ENCODE results near the gene KDM5C.

Gene KDM5C

GRCh38 chrX:53224860-53225797, at the start of gene KDM5C:
TSS of gene KDM5C (minus strand) at chrX:53225207. CDS start at chrX:53224889, 318 bp downstream.
- peak; percentile 93 for DNase-seq (ENCODE audit: low read depth, low spot score)

GRCh38 chrX:53272808-53273337, 47.9 kb upstream of the KDM5C start:
- no peak for DNase-seq (ENCODE audit: low read depth, low spot score)

- DNase-seq (ENCODE audit: low read depth, low spot score), result no peak
Observed at GRCh38 chrX:53269536-53270107, 44.6 kb upstream of the KDM5C start.

GRCh38 chrX:53268173-53268572, 43.2 kb upstream of the KDM5C start:
- DNase-seq (ENCODE audit: low read depth, low spot score), result no peak

DNA sequence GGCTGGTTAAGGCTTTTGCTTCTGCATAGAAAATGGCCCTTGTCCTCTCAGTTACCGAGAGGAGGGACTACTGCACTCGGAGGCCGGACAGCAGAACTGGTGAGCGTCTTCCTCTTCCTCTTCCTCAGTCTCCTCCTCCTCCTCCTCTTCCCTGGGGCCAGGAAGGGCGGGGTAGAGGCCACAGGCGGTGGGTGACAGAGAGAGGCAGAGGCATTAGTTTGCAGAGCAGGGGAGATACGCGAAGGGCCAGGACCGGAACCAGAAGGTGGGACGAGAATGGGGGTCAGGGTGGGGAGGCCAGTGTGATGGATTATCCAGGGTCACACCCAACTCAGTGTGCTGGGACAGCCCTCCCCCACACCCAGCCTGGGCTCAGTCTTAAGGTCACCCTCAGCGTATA, 41.9 kb upstream of the KDM5C start:
- no peak for DNase-seq (ENCODE audit: low read depth, low spot score)

GRCh38 chrX:53265771-53266574, 41.0 kb upstream of the KDM5C start:
- DNase-seq (ENCODE audit: low read depth, low spot score), result no peak

DNA sequence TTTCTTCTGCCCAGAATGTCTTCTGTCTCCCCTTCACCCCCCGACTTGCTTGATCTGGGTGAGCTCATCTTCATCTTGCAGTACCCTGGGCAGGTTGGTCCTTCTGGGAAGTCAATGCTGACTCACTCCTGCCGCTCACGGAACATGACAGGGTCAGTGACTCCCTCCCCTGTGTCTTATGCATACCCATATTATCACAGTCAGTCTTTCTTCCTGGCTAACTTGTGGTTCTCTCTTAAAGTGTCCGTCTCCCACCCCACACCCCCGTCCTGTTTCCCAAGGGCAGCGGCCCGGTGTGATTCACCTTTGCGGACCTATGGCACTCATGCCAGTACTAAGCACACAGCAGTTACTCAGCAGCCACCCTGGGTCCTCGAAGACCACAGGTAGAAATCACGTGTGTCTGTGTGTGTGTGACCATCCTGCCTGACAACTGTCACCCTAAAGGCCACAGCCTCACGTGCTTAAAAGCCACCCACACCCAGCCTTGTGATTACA, 38.6 kb upstream of the KDM5C start:
- no peak for DNase-seq (ENCODE audit: low read depth, low spot score)

GRCh38 chrX:53262918-53263394, 37.9 kb upstream of the KDM5C start:
- DNase-seq (ENCODE audit: low read depth, low spot score), result no peak

- DNase-seq (ENCODE audit: low read depth, low spot score), result no peak
Observed at GRCh38 chrX:53262189-53262917, 37.3 kb upstream of the KDM5C start.

DNA sequence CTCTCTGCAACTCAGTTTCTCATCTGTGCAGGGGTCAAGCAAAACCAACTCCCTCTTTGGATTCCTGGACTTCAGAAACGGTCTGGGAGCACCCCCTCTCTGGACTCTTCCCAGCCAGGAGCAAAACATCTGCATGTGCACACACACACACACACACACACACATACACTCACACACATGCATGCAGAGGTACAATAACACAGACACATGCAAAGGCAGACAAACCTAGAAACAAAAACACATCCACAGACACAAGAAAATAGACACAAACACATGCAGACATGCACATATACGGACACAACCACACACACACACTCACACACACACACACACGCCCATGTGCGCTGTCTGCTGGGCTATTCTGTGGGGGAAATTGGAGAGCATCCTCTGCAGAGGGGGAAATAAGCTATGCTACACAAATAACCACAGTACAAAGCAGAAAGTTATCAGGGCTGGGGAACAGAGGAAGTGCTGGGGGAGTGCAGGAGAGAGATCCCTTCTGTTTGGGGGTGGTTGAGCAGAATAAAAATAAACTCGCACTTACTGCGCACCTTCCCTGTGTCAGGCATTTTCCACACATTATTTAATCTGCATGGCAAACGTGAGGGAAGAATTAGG, 36.5 kb upstream of the KDM5C start:
- no peak for DNase-seq (ENCODE audit: low read depth, low spot score)

DNA sequence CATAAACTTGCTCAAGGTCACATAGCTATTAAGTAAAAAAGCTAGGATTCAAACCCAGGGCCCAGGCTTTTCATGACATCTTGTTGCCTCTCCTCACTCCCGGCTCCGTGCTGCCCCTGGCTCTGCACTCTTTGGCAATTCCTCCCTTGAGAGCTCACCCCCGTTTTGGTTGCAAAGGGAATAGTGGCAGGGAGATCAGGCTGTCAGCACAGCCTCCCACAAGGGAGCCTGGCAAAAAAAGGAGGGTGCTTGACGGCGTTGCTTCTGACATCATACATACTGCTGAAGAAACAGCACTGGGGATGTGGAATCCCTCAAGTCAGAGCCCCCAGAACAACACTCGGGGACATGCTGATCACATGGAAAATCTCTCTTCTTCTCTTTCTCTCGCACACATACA, 35.8 kb upstream of the KDM5C start:
- DNase-seq (ENCODE audit: low read depth, low spot score), result no peak

GRCh38 chrX:53257670-53258423, 32.8 kb upstream of the KDM5C start:
- no peak for DNase-seq (ENCODE audit: low read depth, low spot score)

GRCh38 chrX:53257166-53257565, 32.2 kb upstream of the KDM5C start:
- DNase-seq (ENCODE audit: low read depth, low spot score), result no peak

GRCh38 chrX:53256446-53257041, 31.5 kb upstream of the KDM5C start:
- DNase-seq (ENCODE audit: low read depth, low spot score), result no peak

- DNase-seq (ENCODE audit: low read depth, low spot score), result no peak
Observed at GRCh38 chrX:53255738-53256191, 30.8 kb upstream of the KDM5C start.

DNA sequence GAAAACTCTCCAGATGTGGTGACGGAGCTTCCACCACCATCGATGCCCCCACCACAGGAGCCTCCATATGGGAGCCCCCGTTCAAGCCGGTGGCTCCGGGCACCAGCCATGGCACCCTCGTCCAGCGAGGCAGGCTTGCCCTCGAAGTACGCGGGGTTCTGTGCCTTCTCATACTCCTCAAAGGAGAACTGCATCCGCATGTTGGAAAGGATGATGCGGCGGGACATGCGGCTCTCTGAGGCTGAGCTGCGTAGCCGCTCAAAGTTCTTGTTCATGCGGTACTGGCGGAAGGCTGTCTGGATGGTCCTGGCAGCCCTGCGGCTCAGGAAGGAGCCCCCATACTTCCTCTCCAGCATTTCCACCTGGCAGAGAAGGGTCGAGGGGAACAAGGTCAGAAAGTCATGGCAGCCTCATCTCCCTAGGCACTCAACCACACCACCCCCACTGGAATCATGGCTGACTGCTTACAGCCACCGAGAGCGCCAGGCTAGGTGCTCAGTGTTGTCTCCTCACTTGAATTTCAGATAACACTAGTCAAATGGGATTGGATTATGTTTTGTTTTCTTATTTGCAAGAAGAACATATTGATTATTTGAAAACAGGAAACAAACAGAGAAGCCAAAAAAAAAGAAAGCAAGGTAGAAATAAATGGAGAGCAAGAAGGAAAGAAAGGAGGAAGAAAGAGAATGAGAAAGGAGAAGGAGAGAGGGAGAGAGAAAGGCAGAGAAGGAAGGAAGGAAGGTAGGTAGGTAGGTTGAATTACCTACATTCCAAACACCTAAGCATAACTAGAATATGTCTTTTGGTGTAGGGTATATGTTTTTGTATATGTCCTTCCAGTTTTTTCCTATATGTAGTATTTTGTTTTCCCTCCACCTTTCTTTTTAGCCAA, 29.8 kb upstream of the KDM5C start:
- no peak for DNase-seq (ENCODE audit: low read depth, low spot score)

GRCh38 chrX:53253293-53254020, 28.4 kb upstream of the KDM5C start:
- no peak for DNase-seq (ENCODE audit: low read depth, low spot score)

DNA sequence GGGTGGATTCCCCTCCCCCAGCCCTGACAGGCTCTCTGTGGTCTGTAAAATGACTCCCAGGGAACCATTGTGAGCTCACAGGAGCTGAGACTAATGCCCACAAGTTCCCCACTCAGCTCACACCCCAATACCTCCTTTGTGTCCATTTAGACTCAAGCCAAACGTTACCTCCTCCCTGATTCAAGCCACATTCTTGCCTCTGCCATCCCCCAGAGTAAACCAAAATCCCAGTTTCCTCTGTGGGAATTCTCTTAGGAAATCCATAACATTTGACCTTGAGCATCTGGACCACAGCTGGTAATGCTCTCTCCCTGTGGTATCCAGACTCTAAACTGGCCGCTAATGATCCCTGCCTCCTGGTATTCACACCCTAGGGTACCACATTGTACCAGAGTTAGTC, 26.3 kb upstream of the KDM5C start:
- no peak for DNase-seq (ENCODE audit: low read depth, low spot score)
